Heart left ventricle (tissue), 16 donors: ENCODE results near the gene VRK1. TPM values are rescaled to one million over a fixed set of nuclear protein-coding genes. Genes with fewer than 3 reads are reported as not detected.

Experiments
- ATAC-seq, 4 donors: fragments of 200-7000 bp; cut with Tn5 transposase; one replicate each; pipeline ENCODE4 v1.9.1; 2020 to 2022; ENCODE audit warnings: moderate library complexity in 4 of 4, mild to moderate bottlenecking in 3 of 4, moderate number of reproducible peaks in 1 of 4
- DNase-seq, 5 donors: peaks; one replicate each; pipeline ENCODE4 v3.0.0-alpha.2; 2020
- H3K27ac ChIP-seq, 12 donors: fragments of 200-600 bp; sonication (generic) in 4 of 12; one replicate each; pipeline versions ENCODE4 v1.5.0 to v1.8.0; 2016 to 2022; ENCODE audit warnings: mild to moderate bottlenecking in 2 of 12
- H3K27me3 ChIP-seq, 9 donors: fragments of 200-600 bp; sonication (generic) in 2 of 9; one replicate each; pipeline versions ENCODE4 v1.5.1 to v1.8.0; 2016 to 2022; ENCODE audit warnings: mild to moderate bottlenecking in 3 of 9
- H3K36me3 ChIP-seq, 9 donors: fragments of 200-600 bp; sonication (generic) in 2 of 9; one replicate each; pipeline versions ENCODE4 v1.5.0 to v1.8.0; 2018 to 2022; ENCODE audit warnings: mild to moderate bottlenecking in 2 of 9
- H3K4me1 ChIP-seq, 12 donors: fragments of 200-600 bp; sonication (generic) in 4 of 12; one replicate each; pipeline versions ENCODE4 v1.5.0 to v1.8.0; 2016 to 2022; ENCODE audit warnings: mild to moderate bottlenecking in 3 of 12
- H3K4me3 ChIP-seq, 12 donors: fragments of 200-600 bp; sonication (generic) in 4 of 12; one replicate each; pipeline versions ENCODE4 v1.5.0 to v1.8.0; 2017 to 2022; ENCODE audit warnings: mild to moderate bottlenecking in 9 of 12, moderate library complexity in 4 of 12
- H3K9me3 ChIP-seq, 12 donors: fragments of 200-600 bp; sonication (generic) in 4 of 12; one replicate each; pipeline versions ENCODE4 v1.5.0 to v1.8.0; 2016 to 2022; ENCODE audit warnings: mild to moderate bottlenecking in 1 of 12
- CTCF ChIP-seq, 12 donors: fragments of 200-600 bp; sonication (generic) in 4 of 12; IDR thresholded peaks; one replicate each; pipeline versions ENCODE4 v1.5.0 to v1.8.0; 2018 to 2022; ENCODE audit warnings: antibody characterized with exemption in 12 of 12, mild to moderate bottlenecking in 5 of 12
- POLR2A ChIP-seq, 2 donors: fragments of 450-650 bp; IDR thresholded peaks; one replicate each; pipeline ENCODE4 v1.6.1; 2017; ENCODE audit warnings: antibody characterized with exemption in 2 of 2, mild to moderate bottlenecking in 2 of 2, moderate library complexity in 2 of 2
- WGBS, 4 donors: extraction: QIAGEN DNeasy Blood & Tissue Kit in 2 of 4; methylation state at CpG; one replicate each; pipeline versions ENCODE4 v1.1.5 to v1.1.7; 2013 to 2018; 5-methylcytosine and 5-hydroxymethylcytosine counted together
- intact Hi-C, 10 donors: fragments of 100-400 bp; cut with DNase I; formaldehyde crosslinking; loops; one replicate each; pipeline versions ENCODE4 v1.11.1 to v1.14.2; 2022
- polyA plus RNA-seq, 2 donors: library from polyadenylated mRNA; stranded (reverse); fragments of 200-250 nt; gene quantifications; one replicate each; pipeline ENCODE4 v1.2.3, GENCODE V29; 2013
- total RNA-seq, 9 donors: library from RNA; depleted of rRNA in 2 of 9; stranded (reverse); fragments of >200 nt in 2 of 9; fragmentation: NEBNext Ultra II Directional in 3 of 9; extraction: Animal tissue kit (Norgen Biotek cat#: 25700) in 3 of 9; gene quantifications; one replicate each; pipeline versions ENCODE4 v1.1.0 to v1.2.4, GENCODE V29; 2016 to 2023
- donor health status: ischemic (EF 13 %, LVEDD 7.1; RV severe dilation, severe dysfunction).
- donor health status: healthy with polysubstance abuse.
- donor health status: DM: no; HTN: yes; CAD: no.
- donor health status: DM: no; HTN: no; CAD: no.
- donor health status: ischemic (EF 25% LVEDD 6.9; RV normal size, moderate dysfunction).
- donor health status: ischemic (EF 25% LVEDD 5.7; RV mildly dilated, moderate dysfunction).
- donor health status: healthy.
- donor health status: DM: yes; HTN: yes; CAD: no.
- donor health status: ischemic (EF 35%, LVEDD 5.7; RV mildly dilated, moderate dysfunction).
- donor health status: nonischemic (EF 11% LVEDD 7.7; RV severe dilation, severe dysfunction).
- donor health status: DM: yes; HTN: yes; CAD: no.
- donor health status: PGD.
- donor health status: ischemic (EF 29% LVEDD 5.4; RV normal size, mild dysfunction).
- donor health status: nonischemic (EF 23%, LVEDD 6.1; RV moderate dilation, normal function).

The VRK1 gene
- total and polyA plus RNA-seq, 11 donors: 3.6 to 10.4 (median 7.1) TPM

GRCh38 chr14:96754845-96755184 lies 42.4 kb upstream of the VRK1 start:
- TF ChIP-seq POLR2A (IDR thresholded peaks at IDR 0.05) (no peak), CTCF (IDR thresholded peaks at IDR 0.05) (no peak)
- no peak for DNase-seq
- H3K9me3 ChIP-seq: no peaks in the 10 kb centered on the region
- WGBS, 4 donors: 50 to 66% (median 61%) methylated on average over 6 of the region's 6 CpGs
- H3K36me3 ChIP-seq: no peaks in the 10 kb centered on the region
- H3K27ac ChIP-seq: no peak overlapping the region
- intact Hi-C loops: no loop called here
- peaks cover 0 to 21% (median 8%) of the 10 kb centered on the region in 9 donors for H3K27me3 ChIP-seq
- ATAC-seq: no peak
- H3K4me3 ChIP-seq: no peak overlapping the region
- H3K4me1 ChIP-seq: no peaks in the 10 kb centered on the region

GRCh38 chr14:96756745-96757144 lies 40.4 kb upstream of the VRK1 start:
- WGBS, 4 donors: 54 to 67% (median 58%) methylated on average over 5 of the region's 5 CpGs
- H3K9me3 ChIP-seq: no peaks in the 10 kb centered on the region
- peaks cover 0 to 15% (median 6%) of the 10 kb centered on the region in 9 donors for H3K27me3 ChIP-seq
- H3K36me3 ChIP-seq: no peaks in the 10 kb centered on the region
- TF ChIP-seq POLR2A (IDR thresholded peaks at IDR 0.05): no peak
- TF ChIP-seq CTCF (IDR thresholded peaks at IDR 0.05): no peak
- no peaks in the 10 kb centered on the region for H3K4me1 ChIP-seq
- no peak overlapping the region for H3K27ac ChIP-seq
- intact Hi-C loops: no loop called here
- no peak overlapping the region for H3K4me3 ChIP-seq
- DNase-seq (no peak), ATAC-seq (no peak)

- no peak for DNase-seq
- H3K4me3 ChIP-seq: no peak overlapping the region
- intact Hi-C loops: no loop called here
- ATAC-seq: no peak
- H3K4me1 ChIP-seq: no peaks in the 10 kb centered on the region
- no peaks in the 10 kb centered on the region for H3K36me3 ChIP-seq
- TF ChIP-seq POLR2A (IDR thresholded peaks at IDR 0.05): no peak
- TF ChIP-seq CTCF (IDR thresholded peaks at IDR 0.05): no peak
- H3K27ac ChIP-seq: no peak overlapping the region
- H3K27me3 ChIP-seq: peaks cover 0 to 15% (median 6%) of the 10 kb centered on the region in 9 donors
- 61 to 82% (median 65%) methylated on average over 2 to 7 of the region's 7 CpGs for WGBS, 4 donors
- no peaks in the 10 kb centered on the region for H3K9me3 ChIP-seq
Measured at GRCh38 chr14:96757456-96757855, 39.7 kb upstream of the VRK1 start.

GRCh38 chr14:96761066-96761465 lies 36.1 kb upstream of the VRK1 start:
- no peak for ATAC-seq
- no peaks in the 10 kb centered on the region for H3K4me1 ChIP-seq
- H3K4me3 ChIP-seq: no peak overlapping the region
- no peaks in the 10 kb centered on the region for H3K36me3 ChIP-seq
- 79 to 87% (median 85%) methylated on average over 6 of the region's 6 CpGs for WGBS, 4 donors
- intact Hi-C loops: no loop called here
- peaks cover 0 to 16% (median 7%) of the 10 kb centered on the region in 9 donors for H3K27me3 ChIP-seq
- no peaks in the 10 kb centered on the region for H3K9me3 ChIP-seq
- TF ChIP-seq CTCF (IDR thresholded peaks at IDR 0.05) (no peak), POLR2A (IDR thresholded peaks at IDR 0.05) (no peak)
- DNase-seq: no peak
- H3K27ac ChIP-seq: no peak overlapping the region
